GM19025 (cell line): ENCODE measurements around the gene NPR1.

ENCODE experiments used
- ATAC-seq: cut with Tn5 transposase; IDR thresholded peaks from one replicate; pipeline ENCODE4 v1.9.1; 2021; ENCODE audit warnings: mild to moderate bottlenecking, low read depth, moderate library complexity; ENCODE audit not compliant: unreplicated experiment

Gene NPR1

GRCh38 chr1:153677718-153678518, 570 bp upstream of the NPR1 start:
- ATAC-seq = no peak

GRCh38 chr1:153679337-153680119, 1.0 kb downstream of the NPR1 start:
- ATAC-seq = no peak

GRCh38 chr1:153680120-153680403, 1.6 kb downstream of the NPR1 start:
- ATAC-seq = no peak

- no peak for ATAC-seq
Measured at GRCh38 chr1:153682730-153683129, 4.2 kb downstream of the NPR1 start.

GRCh38 chr1:153683854-153684253, 5.4 kb downstream of the NPR1 start:
- ATAC-seq = no peak

- no peak for ATAC-seq
Measured at GRCh38 chr1:153684892-153685291, 6.4 kb downstream of the NPR1 start.

GRCh38 chr1:153685544-153686340, 7.3 kb downstream of the NPR1 start:
- no peak for ATAC-seq

GRCh38 chr1:153687346-153688125, 9.0 kb downstream of the NPR1 start:
- no peak for ATAC-seq

- ATAC-seq = no peak
Measured at GRCh38 chr1:153688276-153688675, 9.8 kb downstream of the NPR1 start.

GRCh38 chr1:153688736-153689328, 10.3 kb downstream of the NPR1 start:
- no peak for ATAC-seq

- no peak for ATAC-seq
Measured at GRCh38 chr1:153693466-153693865, 15.0 kb downstream of the NPR1 start.

GRCh38 chr1:153696741-153697140, 18.3 kb downstream of the NPR1 start:
- no peak for ATAC-seq

- no peak for ATAC-seq
Measured at GRCh38 chr1:153697191-153698019, 18.9 kb downstream of the NPR1 start.

GRCh38 chr1:153698020-153698922, 19.8 kb downstream of the NPR1 start:
- no peak for ATAC-seq

- no peak for ATAC-seq
Measured at GRCh38 chr1:153698923-153699714, 20.6 kb downstream of the NPR1 start.

GRCh38 chr1:153699768-153700167, 21.3 kb downstream of the NPR1 start:
- ATAC-seq = no peak

- no peak for ATAC-seq
Measured at GRCh38 chr1:153705484-153705883, 27.0 kb downstream of the NPR1 start.
